ENCODE results near the gene UBR3.

The UBR3 gene

GRCh38 chr2:170013802-170014551 lies 186.7 kb downstream of the UBR3 start:
- peak; percentile 96 for DNase-seq

- no peak for DNase-seq
These were observed 187.5 kb downstream of the UBR3 start for GRCh38 chr2:170014769-170015168.

- no peak for DNase-seq
These were observed 190.7 kb downstream of the UBR3 start for GRCh38 chr2:170017860-170018532.

- no peak for DNase-seq
These were observed 192.0 kb downstream of the UBR3 start for GRCh38 chr2:170019060-170019805.

GRCh38 chr2:170020777-170021176 lies 193.5 kb downstream of the UBR3 start:
- DNase-seq: no peak

GRCh38 chr2:170022692-170023091 lies 195.4 kb downstream of the UBR3 start:
- DNase-seq: no peak

GRCh38 chr2:170024721-170025120 lies 197.5 kb downstream of the UBR3 start:
- DNase-seq: no peak

- no peak for DNase-seq
These were observed 198.0 kb downstream of the UBR3 start for GRCh38 chr2:170025223-170025622.

- no peak for DNase-seq
These were observed 199.1 kb downstream of the UBR3 start for GRCh38 chr2:170026361-170026760.

- DNase-seq: no peak
These were observed 202.3 kb downstream of the UBR3 start for GRCh38 chr2:170029551-170029950.

- no peak for DNase-seq
These were observed 202.8 kb downstream of the UBR3 start for GRCh38 chr2:170030040-170030439.

GRCh38 chr2:170031288-170031687 lies 204.0 kb downstream of the UBR3 start:
- no peak for DNase-seq

GRCh38 chr2:170034596-170034995 lies 207.3 kb downstream of the UBR3 start:
- DNase-seq: no peak

- no peak for DNase-seq
These were observed 211.5 kb downstream of the UBR3 start for GRCh38 chr2:170038734-170039133.

GRCh38 chr2:170039401-170040172 lies 212.3 kb downstream of the UBR3 start:
- no peak for DNase-seq

- DNase-seq: peak; percentile 15
These were observed 217.7 kb downstream of the UBR3 start for GRCh38 chr2:170044751-170045478.

- DNase-seq: no peak
These were observed 220.2 kb downstream of the UBR3 start for GRCh38 chr2:170047331-170048065.

GRCh38 chr2:170052151-170052550 lies 224.9 kb downstream of the UBR3 start:
- peak; percentile 68 for DNase-seq

GRCh38 chr2:170054997-170055396 lies 227.7 kb downstream of the UBR3 start:
- DNase-seq: no peak

GRCh38 chr2:170056900-170057299 lies 229.6 kb downstream of the UBR3 start:
- no peak for DNase-seq

- DNase-seq: no peak
These were observed 236.4 kb downstream of the UBR3 start for GRCh38 chr2:170063456-170064235.

Data from OCI-M1 (cell line).